Astrocyte (in vitro differentiated cells and primary cell): Measurements from ENCODE around the gene HEXD. TPM values are rescaled to one million over a fixed set of nuclear protein-coding genes. Genes with fewer than 3 reads are reported as not detected.
A peak's percentile ranks its signal among the peaks of the same experiment; 100 is the strongest.

Source experiments
- DNase-seq: peaks from one replicate; pipeline ENCODE4 v3.0.0-alpha.2; 2010; ENCODE audit warnings: low read depth
- FAIRE-seq: peaks from 2 replicates; lab custom pipeline; 2011; peaks lifted over from hg19 to GRCh38; lab: Jason Lieb, UNC
- H2AFZ ChIP-seq: 2 replicates; pipeline ENCODE4 v1.6.0; 2012; ENCODE audit warnings: low read depth, low read length, inconsistent platforms
- H3K27ac ChIP-seq: 2 replicates; pipeline ENCODE4 v1.5.1; 2011; ENCODE audit warnings: low read depth, low read length, inconsistent platforms
- H3K27me3 ChIP-seq: 2 replicates; pipeline ENCODE4 v1.6.0; 2011; ENCODE audit warnings: low read length, inconsistent platforms; ENCODE audit not compliant: insufficient read depth
- H3K36me3 ChIP-seq: 2 replicates; pipeline ENCODE4 v1.5.1; 2011; ENCODE audit warnings: low read length, inconsistent platforms; ENCODE audit not compliant: insufficient read depth
- H3K4me1 ChIP-seq: 2 replicates; pipeline ENCODE4 v1.5.1; 2011; ENCODE audit warnings: low read length, inconsistent platforms; ENCODE audit not compliant: insufficient read depth
- H3K4me2 ChIP-seq: 2 replicates; pipeline ENCODE4 v1.6.0; 2012; ENCODE audit warnings: low read length, inconsistent platforms
- H3K4me3 ChIP-seq: 2 replicates; pipeline ENCODE4 v1.5.1; 2011; ENCODE audit warnings: low read depth, mild to moderate bottlenecking, low read length, inconsistent platforms; ENCODE audit not compliant: insufficient read depth
- H3K79me2 ChIP-seq: 2 replicates; pipeline ENCODE4 v1.6.0; 2012; ENCODE audit warnings: mild to moderate bottlenecking, low read length, inconsistent platforms; ENCODE audit not compliant: insufficient read depth
- H3K9ac ChIP-seq: 2 replicates; pipeline ENCODE4 v1.6.0; 2012; ENCODE audit warnings: mild to moderate bottlenecking, low read length, inconsistent platforms
- H3K9me3 ChIP-seq: 2 replicates; pipeline ENCODE4 v1.5.1; 2012; ENCODE audit warnings: low read depth, mild to moderate bottlenecking, low read length, inconsistent platforms; ENCODE audit not compliant: insufficient read depth
- H4K20me1 ChIP-seq: 2 replicates; pipeline ENCODE4 v1.6.0; 2012; ENCODE audit warnings: low read length, inconsistent platforms; ENCODE audit not compliant: insufficient read depth
- H3K27ac Mint-ChIP-seq: one replicate; pipeline ENCODE4 v1.8.0; 2021; ENCODE audit warnings: mild to moderate bottlenecking, mixed read lengths; ENCODE audit not compliant: unreplicated experiment
- H3K27me3 Mint-ChIP-seq: one replicate; pipeline ENCODE4 v1.8.0; 2021; ENCODE audit warnings: low read depth, mixed read lengths; ENCODE audit not compliant: unreplicated experiment
- H3K36me3 Mint-ChIP-seq: one replicate; pipeline ENCODE4 v1.8.0; 2021; ENCODE audit warnings: low read depth, mixed read lengths; ENCODE audit not compliant: unreplicated experiment
- H3K4me1 Mint-ChIP-seq: one replicate; pipeline ENCODE4 v1.8.0; 2021; ENCODE audit warnings: low read depth, mixed read lengths; ENCODE audit not compliant: unreplicated experiment
- H3K4me3 Mint-ChIP-seq: one replicate; pipeline ENCODE4 v1.8.0; 2021; ENCODE audit warnings: mild to moderate bottlenecking, moderate library complexity, mixed read lengths; ENCODE audit not compliant: unreplicated experiment
- H3K9me3 Mint-ChIP-seq: one replicate; pipeline ENCODE4 v1.8.0; 2021; ENCODE audit warnings: mild to moderate bottlenecking, mixed read lengths; ENCODE audit not compliant: unreplicated experiment
- CTCF ChIP-seq: IDR thresholded peaks from 2 replicates; pipeline ENCODE4 v1.5.1; 2011; ENCODE audit warnings: low read depth, mild to moderate bottlenecking, inconsistent platforms, low read length, moderate library complexity; ENCODE audit not compliant: insufficient read depth
- EZH2 ChIP-seq: IDR thresholded peaks from 2 replicates; pipeline ENCODE4 v1.6.1; 2012; ENCODE audit warnings: mild to moderate bottlenecking, low read length, inconsistent platforms; ENCODE audit not compliant: insufficient read depth
- total RNA-seq: library from RNA; stranded (reverse); gene quantifications from 2 replicates; pipeline ENCODE4 v1.2.1, GENCODE V29; 2021

The HEXD gene
- total RNA-seq, 1 donor from 2014 or later, result 11.1 TPM

GRCh38 chr17:82416771-82417170 is 1.4 kb upstream of the HEXD start:
- Mint-ChIP-seq H3K27ac (no peak overlapping the region), H3K4me3 (no peak overlapping the region), H3K36me3 (peaks cover 11% of the 10 kb centered on the region), H3K9me3 (peaks cover 2% of the 10 kb centered on the region), H3K27me3 (no peaks in the 10 kb centered on the region), H3K4me1 (peaks cover 2% of the 10 kb centered on the region)
- H3K79me2 ChIP-seq, result peaks cover 2% of the 10 kb centered on the region
- DNase-seq (no peak), FAIRE-seq (no peak)
- H3K9ac ChIP-seq, result no peak overlapping the region
- H3K4me2 ChIP-seq, result no peak overlapping the region
- no peak overlapping the region for H2AFZ ChIP-seq
- H3K27me3 ChIP-seq, result no peaks in the 10 kb centered on the region
- H3K27ac ChIP-seq, result no peak overlapping the region
- TF ChIP-seq CTCF, result no peak
- TF ChIP-seq EZH2, result no peak
- no peaks in the 10 kb centered on the region for H3K36me3 ChIP-seq
- H3K4me1 ChIP-seq, result peaks cover 7% of the 10 kb centered on the region
- no peak overlapping the region for H3K4me3 ChIP-seq
- H4K20me1 ChIP-seq, result peaks cover 40% of the 10 kb centered on the region
- no peaks in the 10 kb centered on the region for H3K9me3 ChIP-seq

- H3K9ac ChIP-seq, result no peak overlapping the region
- H3K27me3 Mint-ChIP-seq, result no peaks in the 10 kb centered on the region
- peaks cover 5% of the 10 kb centered on the region for H3K9me3 Mint-ChIP-seq
- no peaks in the 10 kb centered on the region for H3K27me3 ChIP-seq
- TF ChIP-seq EZH2, result no peak
- TF ChIP-seq CTCF, result no peak
- no peak overlapping the region for H3K4me3 ChIP-seq
- H3K27ac ChIP-seq, result no peak overlapping the region
- peak overlapping the region; percentile 34 for H3K27ac Mint-ChIP-seq
- peaks cover 19% of the 10 kb centered on the region for H3K36me3 Mint-ChIP-seq
- H3K4me1 Mint-ChIP-seq, result peaks cover 2% of the 10 kb centered on the region
- H3K9me3 ChIP-seq, result peaks cover 4% of the 10 kb centered on the region
- peaks cover 2% of the 10 kb centered on the region for H3K79me2 ChIP-seq
- peak overlapping the region; percentile 90 for H3K4me3 Mint-ChIP-seq
- peaks cover 23% of the 10 kb centered on the region for H4K20me1 ChIP-seq
- no peak for FAIRE-seq
- H3K4me1 ChIP-seq, result peaks cover 7% of the 10 kb centered on the region
- H3K36me3 ChIP-seq, result no peaks in the 10 kb centered on the region
- H3K4me2 ChIP-seq, result peak overlapping the region; percentile 99
- no peak overlapping the region for H2AFZ ChIP-seq
- no peak for DNase-seq
These were observed 1.4 kb downstream of the HEXD start for GRCh38 chr17:82419540-82419939.

GRCh38 chr17:82424001-82424862 is 6.1 kb downstream of the HEXD start:
- Histone ChIP-seq H3K9me3 (peaks cover 4% of the 10 kb centered on the region), H3K4me1 (no peaks in the 10 kb centered on the region), H3K4me2 (no peak overlapping the region), H4K20me1 (no peaks in the 10 kb centered on the region), H3K27me3 (no peaks in the 10 kb centered on the region), H3K79me2 (no peaks in the 10 kb centered on the region), H3K27ac (no peak overlapping the region), H3K36me3 (no peaks in the 10 kb centered on the region), H2AFZ (no peak overlapping the region), H3K9ac (no peak overlapping the region), H3K4me3 (no peak overlapping the region)
- Mint-ChIP-seq H3K4me3 (no peak overlapping the region), H3K9me3 (peaks cover 8% of the 10 kb centered on the region), H3K4me1 (peaks cover 2% of the 10 kb centered on the region), H3K27ac (no peak overlapping the region), H3K36me3 (peaks cover 22% of the 10 kb centered on the region), H3K27me3 (peaks cover 4% of the 10 kb centered on the region)
- DNase-seq (peak; percentile 9), FAIRE-seq (no peak)
- TF ChIP-seq EZH2, result no peak
- peak; percentile 66 for TF ChIP-seq CTCF
